Glutamatergic neuron (in vitro differentiated cells): ENCODE measurements around the gene CNIH2. TPM values are rescaled to one million over a fixed set of nuclear protein-coding genes. Genes with fewer than 3 reads are reported as not detected.

Source experiments
- DNase-seq: peaks from one replicate; pipeline ENCODE4 v3.0.0; 2022
- H3K27ac Mint-ChIP-seq: one replicate; pipeline ENCODE4 v1.8.0; 2020; ENCODE audit warnings: mild to moderate bottlenecking, mixed read lengths, inconsistent platforms; ENCODE audit not compliant: unreplicated experiment
- H3K27me3 Mint-ChIP-seq: one replicate; pipeline ENCODE4 v1.8.0; 2020; ENCODE audit warnings: mild to moderate bottlenecking, moderate library complexity, mixed read lengths, inconsistent platforms; ENCODE audit not compliant: unreplicated experiment
- H3K36me3 Mint-ChIP-seq: one replicate; pipeline ENCODE4 v1.8.0; 2020; ENCODE audit warnings: mild to moderate bottlenecking, mixed read lengths, inconsistent platforms; ENCODE audit not compliant: unreplicated experiment
- H3K4me1 Mint-ChIP-seq: one replicate; pipeline ENCODE4 v1.8.0; 2020; ENCODE audit warnings: mild to moderate bottlenecking, low read depth, mixed read lengths, inconsistent platforms; ENCODE audit not compliant: unreplicated experiment
- H3K4me3 Mint-ChIP-seq: one replicate; pipeline ENCODE4 v1.8.0; 2020; ENCODE audit warnings: mild to moderate bottlenecking, mixed read lengths, inconsistent platforms; ENCODE audit not compliant: unreplicated experiment
- H3K9me3 Mint-ChIP-seq: one replicate; pipeline ENCODE4 v1.8.0; 2020; ENCODE audit warnings: mild to moderate bottlenecking, moderate library complexity, mixed read lengths, inconsistent platforms; ENCODE audit not compliant: unreplicated experiment
- total RNA-seq: library from RNA; stranded (reverse); fragmentation: NEBNext Ultra II Directional; extraction: Animal tissue kit (Norgen Biotek cat#: 25700); gene quantifications from one replicate; pipeline ENCODE4 v1.2.1, GENCODE V29; 2021; ENCODE audit not compliant: unreplicated experiment
- TF ChIP-seq, protein P1 (sequence below): fragments of 200-600 bp; sonication (generic); IDR thresholded peaks from one replicate; pipeline ENCODE4 v1.5.0; 2021; ENCODE audit not compliant: partially characterized antibody, unreplicated experiment

The CNIH2 gene
- total RNA-seq, 1 donor from 2014 or later: 61.3 TPM

DNA sequence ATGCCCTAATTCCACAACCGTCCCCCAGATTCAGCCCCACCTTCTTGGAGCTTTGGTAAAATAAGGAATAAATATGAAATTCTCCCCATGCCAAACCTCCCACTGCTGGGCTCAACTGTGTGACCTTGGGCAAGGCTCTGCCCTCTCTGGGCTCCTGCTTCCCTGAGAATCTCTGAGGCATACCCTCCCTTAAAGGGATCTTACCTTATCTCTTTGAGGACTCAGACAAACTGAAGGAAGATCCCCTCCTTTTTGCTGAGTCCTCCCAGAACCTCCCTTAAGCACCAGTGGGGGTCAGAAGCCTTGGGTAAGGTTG, 36.2 kb downstream of the CNIH2 start:
- no peak for DNase-seq
- H3K4me1 Mint-ChIP-seq: peaks cover 55% of the 10 kb centered on the region
- H3K27ac Mint-ChIP-seq: peak overlapping the region; percentile 97

DNA sequence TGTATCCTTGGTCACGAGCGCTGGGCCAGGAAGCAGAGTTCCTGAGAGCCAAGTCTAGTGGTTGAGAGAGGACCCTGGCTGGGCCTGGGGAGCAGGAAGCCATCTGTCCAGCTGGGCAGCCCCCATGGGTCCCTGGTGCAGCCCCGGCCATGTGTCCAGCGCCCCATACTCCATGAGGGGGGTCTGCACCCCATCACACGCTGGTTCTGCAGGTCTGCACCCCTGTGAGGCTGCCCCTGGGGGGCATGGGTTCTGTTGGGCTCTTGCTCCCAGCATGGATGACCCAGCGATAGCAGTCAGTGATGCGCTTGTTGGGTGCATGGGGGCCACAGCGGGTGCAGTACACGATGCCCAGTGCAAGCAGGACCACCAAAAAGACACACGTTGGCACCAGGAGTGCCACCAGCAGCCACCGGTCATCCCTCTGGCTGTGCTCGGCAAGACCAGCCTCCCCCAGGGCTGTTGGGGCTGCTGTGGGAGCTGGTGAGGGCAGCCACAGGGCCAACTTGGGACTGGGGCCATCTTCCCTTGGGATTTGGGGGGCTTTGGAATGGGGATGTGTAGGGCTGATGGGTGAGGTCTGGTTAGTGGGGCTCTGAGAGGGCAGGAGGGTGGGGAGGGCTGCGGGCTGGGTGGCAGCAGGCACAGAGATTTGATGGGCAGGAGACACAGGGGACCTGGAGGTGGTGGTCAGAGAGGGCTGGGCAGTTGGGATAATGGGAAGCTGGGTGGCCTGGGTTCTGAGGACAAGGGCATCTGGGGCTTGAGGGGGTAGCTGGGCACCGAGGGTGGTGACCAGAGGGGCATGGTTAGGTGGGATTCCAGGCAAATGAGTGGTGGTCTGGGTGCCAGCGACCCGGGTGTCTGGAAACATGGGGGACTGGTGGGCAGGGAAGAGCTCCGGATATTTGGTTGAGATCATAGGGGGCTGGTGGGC, 36.9 kb downstream of the CNIH2 start:
- Mint-ChIP-seq H3K27me3 (peaks cover 29% of the 10 kb centered on the region), H3K4me1 (peaks cover 51% of the 10 kb centered on the region), H3K27ac (peak overlapping the region; percentile 97), H3K4me3 (peak overlapping the region; percentile 75), H3K36me3 (no peaks in the 10 kb centered on the region), H3K9me3 (peaks cover 26% of the 10 kb centered on the region)
- DNase-seq: no peak
- TF ChIP-seq, protein P1, sequence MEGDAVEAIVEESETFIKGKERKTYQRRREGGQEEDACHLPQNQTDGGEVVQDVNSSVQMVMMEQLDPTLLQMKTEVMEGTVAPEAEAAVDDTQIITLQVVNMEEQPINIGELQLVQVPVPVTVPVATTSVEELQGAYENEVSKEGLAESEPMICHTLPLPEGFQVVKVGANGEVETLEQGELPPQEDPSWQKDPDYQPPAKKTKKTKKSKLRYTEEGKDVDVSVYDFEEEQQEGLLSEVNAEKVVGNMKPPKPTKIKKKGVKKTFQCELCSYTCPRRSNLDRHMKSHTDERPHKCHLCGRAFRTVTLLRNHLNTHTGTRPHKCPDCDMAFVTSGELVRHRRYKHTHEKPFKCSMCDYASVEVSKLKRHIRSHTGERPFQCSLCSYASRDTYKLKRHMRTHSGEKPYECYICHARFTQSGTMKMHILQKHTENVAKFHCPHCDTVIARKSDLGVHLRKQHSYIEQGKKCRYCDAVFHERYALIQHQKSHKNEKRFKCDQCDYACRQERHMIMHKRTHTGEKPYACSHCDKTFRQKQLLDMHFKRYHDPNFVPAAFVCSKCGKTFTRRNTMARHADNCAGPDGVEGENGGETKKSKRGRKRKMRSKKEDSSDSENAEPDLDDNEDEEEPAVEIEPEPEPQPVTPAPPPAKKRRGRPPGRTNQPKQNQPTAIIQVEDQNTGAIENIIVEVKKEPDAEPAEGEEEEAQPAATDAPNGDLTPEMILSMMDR: no peak

More for the DNA sequence above, 36.2 kb downstream of the CNIH2 start:
- Mint-ChIP-seq H3K9me3 (peaks cover 25% of the 10 kb centered on the region), H3K27me3 (peaks cover 27% of the 10 kb centered on the region), H3K4me3 (peak overlapping the region; percentile 75), H3K36me3 (no peaks in the 10 kb centered on the region)
- TF ChIP-seq, protein P1: no peak

DNA sequence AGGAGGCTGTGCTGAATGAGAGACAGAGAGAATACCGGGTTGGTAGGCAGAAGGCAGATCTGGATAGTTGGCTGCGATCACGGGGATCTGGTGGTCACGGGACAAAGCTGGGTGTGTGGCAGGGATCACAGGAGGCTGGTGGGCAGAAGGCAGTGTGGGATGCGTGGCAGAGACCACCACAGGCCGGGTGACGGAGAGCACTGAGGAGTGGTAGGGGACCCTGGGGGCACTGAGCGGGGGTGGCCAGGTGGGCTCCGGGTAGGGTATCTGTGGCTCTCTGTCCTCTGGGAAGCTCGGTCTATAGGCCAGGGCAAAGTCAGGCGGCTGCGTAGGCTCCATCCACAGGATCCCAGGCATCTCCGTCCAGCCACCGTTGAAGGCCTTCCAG, 37.5 kb downstream of the CNIH2 start:
- peak overlapping the region; percentile 82 for H3K27ac Mint-ChIP-seq
- peak overlapping the region; percentile 71 for H3K4me3 Mint-ChIP-seq
- peaks cover 29% of the 10 kb centered on the region for H3K27me3 Mint-ChIP-seq
- TF ChIP-seq, protein P1: no peak
- peaks cover 50% of the 10 kb centered on the region for H3K4me1 Mint-ChIP-seq
- DNase-seq: no peak
- peaks cover 32% of the 10 kb centered on the region for H3K9me3 Mint-ChIP-seq
- H3K36me3 Mint-ChIP-seq: no peaks in the 10 kb centered on the region

DNA sequence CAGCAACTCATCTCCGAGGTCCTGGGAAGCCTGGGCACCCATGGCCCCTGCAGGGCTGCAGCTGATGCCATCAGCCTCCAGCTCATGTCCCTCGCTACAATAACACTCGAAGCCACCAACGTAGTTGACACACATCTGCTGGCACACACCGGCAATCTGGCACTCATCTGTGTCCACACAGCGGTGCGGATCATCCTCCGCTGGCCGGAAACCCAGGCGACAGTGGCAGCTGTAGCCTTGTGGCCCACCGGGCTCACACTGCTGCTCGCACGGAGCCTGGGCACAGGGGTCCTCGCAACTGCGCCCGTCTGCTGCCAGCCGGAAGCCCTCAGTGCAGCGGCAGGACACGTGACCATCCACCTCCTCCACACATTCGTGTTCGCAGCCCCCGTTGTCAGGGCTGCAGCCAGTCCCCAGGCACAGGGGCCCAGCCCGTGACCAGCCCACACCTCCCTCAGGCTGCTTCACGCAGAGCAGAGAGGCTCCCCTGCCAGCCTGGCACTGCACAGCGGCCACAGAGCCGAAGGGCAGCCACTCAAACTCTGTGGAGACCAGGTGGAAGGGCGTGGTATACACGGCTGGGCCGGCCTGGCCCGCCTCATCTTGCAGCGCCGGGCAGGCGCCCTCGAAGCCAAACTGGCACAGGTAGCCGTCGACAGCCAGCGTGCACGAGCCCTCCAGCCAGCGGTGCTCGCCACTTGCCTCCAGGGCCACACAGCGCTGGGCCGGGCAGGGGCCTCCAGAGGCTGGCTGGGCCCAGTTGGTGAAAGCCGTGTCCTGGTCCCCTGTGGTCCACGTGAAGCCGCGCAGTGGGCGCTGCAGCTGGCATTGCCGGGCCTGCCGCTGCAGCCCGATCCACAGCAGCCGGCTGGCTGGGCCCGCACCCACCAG, 38.2 kb downstream of the CNIH2 start:
- Mint-ChIP-seq H3K4me1 (peaks cover 47% of the 10 kb centered on the region), H3K27me3 (peaks cover 29% of the 10 kb centered on the region), H3K4me3 (peak overlapping the region; percentile 55), H3K27ac (peak overlapping the region; percentile 82), H3K36me3 (no peaks in the 10 kb centered on the region), H3K9me3 (peaks cover 32% of the 10 kb centered on the region)
- no peak for DNase-seq
- TF ChIP-seq, protein P1: no peak
